Measurements from ENCODE around the gene FOXC1.

DNA sequence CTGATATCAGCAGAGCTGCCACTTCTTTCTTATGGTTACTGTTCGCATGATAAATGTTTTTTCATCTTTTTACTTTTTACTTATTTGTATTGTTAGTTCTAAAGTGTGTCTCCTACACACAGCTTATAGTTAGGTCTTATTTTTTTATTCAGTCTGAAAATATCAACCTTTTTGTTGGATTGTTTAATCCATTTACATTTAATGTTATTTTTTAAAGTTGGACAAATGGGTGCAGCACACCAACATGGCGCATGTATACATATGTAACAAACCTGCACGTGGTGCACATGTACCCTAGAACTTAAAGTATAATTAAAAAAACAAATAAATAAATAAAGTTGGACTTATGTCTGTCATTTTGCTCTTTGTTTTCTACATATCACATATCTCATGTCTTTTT, 40.3 kb upstream of the FOXC1 start:
- TF ChIP-seq, protein P1, sequence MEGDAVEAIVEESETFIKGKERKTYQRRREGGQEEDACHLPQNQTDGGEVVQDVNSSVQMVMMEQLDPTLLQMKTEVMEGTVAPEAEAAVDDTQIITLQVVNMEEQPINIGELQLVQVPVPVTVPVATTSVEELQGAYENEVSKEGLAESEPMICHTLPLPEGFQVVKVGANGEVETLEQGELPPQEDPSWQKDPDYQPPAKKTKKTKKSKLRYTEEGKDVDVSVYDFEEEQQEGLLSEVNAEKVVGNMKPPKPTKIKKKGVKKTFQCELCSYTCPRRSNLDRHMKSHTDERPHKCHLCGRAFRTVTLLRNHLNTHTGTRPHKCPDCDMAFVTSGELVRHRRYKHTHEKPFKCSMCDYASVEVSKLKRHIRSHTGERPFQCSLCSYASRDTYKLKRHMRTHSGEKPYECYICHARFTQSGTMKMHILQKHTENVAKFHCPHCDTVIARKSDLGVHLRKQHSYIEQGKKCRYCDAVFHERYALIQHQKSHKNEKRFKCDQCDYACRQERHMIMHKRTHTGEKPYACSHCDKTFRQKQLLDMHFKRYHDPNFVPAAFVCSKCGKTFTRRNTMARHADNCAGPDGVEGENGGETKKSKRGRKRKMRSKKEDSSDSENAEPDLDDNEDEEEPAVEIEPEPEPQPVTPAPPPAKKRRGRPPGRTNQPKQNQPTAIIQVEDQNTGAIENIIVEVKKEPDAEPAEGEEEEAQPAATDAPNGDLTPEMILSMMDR (IDR thresholded peaks at IDR 0.05): no peak
- TF ChIP-seq EZH2 (IDR thresholded peaks at IDR 0.05) (no peak), EZH2phosphoT487 (IDR thresholded peaks at IDR 0.05) (no peak)

All from neural progenitor cell (in vitro differentiated cells).